ENCODE results near the gene FSIP1.

The FSIP1 gene

DNA sequence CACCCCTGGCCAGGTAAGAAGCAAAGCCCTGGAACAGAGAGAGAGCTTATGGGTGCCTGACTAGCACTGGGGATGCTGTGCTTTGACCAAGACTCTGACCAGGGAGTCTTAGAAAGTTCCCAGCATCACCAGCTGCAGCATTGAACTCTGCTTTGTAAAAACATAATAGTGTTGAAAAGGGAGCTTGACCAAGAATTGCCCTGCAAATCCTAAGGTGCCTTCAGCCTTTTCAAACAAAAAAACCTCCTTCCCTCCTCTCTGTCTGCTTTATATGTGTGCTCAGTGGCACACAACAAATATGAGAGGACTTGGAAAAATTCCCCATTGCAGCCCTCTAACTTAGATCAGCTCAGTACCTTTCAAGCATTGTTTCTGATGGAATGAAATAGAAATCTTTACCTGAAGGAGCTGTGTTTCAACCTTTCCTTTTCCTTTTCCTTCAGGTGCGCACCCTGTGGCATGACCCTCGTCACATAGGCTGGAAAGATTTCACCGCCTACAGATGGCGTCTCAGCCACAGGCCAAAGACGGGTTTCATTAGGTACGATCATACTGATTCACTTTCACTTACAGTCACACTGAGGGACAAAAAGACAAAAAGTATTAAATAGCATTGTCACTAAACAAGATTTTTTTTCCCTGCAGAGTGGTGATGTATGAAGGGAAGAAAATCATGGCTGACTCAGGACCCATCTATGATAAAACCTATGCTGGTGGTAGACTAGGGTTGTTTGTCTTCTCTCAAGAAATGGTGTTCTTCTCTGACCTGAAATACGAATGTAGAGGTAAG lies 188.8 kb downstream of the FSIP1 start:
- DNase-seq (ENCODE audit: low read depth): no peak

DNA sequence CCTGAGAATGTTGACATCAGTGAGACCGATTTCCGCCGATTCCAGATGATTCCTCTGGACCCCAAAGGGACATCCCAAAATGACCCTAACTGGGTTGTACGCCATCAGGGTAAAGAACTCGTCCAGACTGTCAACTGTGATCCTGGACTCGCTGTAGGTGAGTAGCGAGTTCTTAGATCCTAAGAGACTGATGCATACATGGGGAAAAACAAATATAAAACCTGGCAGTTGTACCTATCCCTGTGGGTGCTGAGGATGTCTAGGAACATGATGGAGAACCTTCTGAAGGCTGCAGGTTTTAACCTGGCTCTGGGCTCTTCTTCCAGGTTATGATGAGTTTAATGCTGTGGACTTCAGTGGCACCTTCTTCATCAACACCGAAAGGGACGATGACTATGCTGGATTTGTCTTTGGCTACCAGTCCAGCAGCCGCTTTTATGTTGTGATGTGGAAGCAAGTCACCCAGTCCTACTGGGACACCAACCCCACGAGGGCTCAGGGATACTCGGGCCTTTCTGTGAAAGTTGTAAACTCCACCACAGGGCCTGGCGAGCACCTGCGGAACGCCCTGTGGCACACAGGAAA lies 189.5 kb downstream of the FSIP1 start:
- no peak for DNase-seq (ENCODE audit: low read depth)

DNA sequence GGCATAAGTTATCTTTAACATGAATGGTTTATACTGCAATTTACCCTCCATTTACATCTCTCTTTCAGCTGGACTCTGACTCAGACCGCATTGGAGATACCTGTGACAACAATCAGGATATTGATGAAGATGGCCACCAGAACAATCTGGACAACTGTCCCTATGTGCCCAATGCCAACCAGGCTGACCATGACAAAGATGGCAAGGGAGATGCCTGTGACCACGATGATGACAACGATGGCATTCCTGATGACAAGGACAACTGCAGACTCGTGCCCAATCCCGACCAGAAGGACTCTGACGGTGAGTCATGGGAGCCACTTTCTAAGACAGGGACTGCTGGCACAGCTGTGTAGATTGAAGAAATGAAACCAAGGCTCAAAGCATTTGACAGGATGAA lies 190.1 kb downstream of the FSIP1 start:
- DNase-seq (ENCODE audit: low read depth): no peak

DNA sequence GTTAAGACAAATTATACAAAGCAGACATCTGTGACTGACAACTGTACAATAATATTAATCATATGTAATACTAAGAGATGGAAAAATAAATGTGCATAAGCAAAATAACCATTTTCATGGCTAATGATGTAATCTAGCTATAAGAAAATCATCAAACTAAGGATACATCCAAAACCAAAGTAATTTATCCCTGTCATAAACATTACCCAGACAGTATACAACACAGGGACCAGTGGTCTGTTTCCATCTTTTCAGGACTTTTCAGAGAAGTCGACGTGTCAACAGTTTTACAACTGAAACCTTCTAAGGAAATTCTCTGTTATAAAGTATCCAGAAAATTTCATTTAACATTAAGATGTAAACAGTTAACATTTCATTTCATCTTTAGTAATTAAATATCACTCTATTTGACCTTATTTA lies 190.7 kb downstream of the FSIP1 start:
- DNase-seq (ENCODE audit: low read depth): no peak

DNA sequence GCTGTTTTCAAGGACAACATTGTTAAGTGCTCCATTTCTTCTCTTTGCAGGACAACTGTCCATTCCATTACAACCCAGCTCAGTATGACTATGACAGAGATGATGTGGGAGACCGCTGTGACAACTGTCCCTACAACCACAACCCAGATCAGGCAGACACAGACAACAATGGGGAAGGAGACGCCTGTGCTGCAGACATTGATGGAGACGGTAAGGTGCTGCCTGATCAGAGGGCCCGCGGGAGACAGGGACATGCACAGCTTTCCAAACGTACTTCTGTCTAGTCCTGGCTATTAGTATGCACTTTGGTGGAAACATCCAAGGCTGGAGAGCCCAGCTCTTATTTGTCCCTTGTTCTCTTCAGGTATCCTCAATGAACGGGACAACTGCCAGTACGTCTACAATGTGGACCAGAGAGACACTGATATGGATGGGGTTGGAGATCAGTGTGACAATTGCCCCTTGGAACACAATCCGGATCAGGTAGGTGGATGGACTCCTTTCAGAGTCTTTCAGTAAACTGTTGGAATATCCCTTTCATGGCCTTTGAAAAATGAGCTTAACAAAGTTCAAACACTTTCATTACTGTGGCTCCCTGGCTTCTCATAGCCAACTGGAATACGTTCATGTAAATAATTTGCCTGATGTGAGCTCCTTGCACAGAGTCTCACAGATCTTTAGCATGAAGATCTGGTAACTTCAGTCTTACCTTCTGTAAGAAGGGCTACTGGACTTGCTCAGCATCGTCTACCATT lies 191.3 kb downstream of the FSIP1 start:
- DNase-seq (ENCODE audit: low read depth): no peak

DNA sequence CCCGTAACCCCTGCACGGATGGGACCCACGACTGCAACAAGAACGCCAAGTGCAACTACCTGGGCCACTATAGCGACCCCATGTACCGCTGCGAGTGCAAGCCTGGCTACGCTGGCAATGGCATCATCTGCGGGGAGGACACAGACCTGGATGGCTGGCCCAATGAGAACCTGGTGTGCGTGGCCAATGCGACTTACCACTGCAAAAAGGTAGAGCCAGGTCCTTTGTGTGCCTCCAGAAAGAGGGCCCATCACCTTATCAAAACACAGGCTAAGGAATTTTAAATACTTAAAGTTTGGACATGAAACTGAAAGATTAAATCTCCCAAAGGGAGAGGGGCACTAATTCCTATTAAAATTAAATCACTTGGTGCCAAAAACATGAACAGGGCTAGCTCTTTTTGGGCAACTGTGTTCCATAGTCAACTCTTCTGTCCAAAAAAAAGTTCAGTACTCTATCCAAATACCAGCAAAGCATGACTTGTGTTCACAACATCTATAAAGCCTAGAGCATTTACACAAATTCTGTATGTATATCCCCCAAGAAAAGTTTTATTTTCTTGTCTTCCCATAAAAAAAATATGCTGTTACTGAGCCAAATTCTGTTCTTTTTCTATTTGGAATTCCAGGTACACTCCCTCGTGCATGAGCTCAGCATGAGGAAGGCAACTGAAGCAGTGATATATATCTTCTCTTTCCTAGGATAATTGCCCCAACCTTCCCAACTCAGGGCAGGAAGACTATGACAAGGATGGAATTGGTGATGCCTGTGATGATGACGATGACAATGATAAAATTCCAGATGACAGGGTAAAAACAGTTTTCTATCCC lies 192.6 kb downstream of the FSIP1 start:
- no peak for DNase-seq (ENCODE audit: low read depth)

DNA sequence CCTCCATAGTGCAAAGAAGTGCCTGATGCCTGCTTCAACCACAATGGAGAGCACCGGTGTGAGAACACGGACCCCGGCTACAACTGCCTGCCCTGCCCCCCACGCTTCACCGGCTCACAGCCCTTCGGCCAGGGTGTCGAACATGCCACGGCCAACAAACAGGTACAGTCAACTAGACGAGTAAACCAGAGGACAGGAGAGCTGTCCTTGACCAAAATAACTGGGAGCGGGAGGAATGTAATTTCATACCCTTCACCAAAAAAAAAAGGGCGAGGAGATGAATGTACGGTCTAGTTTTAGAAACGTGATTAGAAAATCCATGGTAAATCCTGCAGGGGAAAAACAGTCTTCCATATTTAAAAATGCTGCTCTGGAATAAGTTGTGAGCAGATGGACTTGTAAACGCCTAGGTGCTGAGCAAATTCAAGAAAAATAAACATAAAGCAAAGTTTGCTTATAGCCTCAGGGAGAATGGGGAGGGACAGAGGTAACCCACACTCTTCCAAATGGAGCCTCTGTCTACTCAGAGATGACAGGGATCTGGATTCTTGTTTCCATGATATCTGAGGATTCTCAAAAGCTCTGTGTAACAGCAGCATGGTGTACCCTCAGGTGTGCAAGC lies 193.3 kb downstream of the FSIP1 start:
- no peak for DNase-seq (ENCODE audit: low read depth)

DNA sequence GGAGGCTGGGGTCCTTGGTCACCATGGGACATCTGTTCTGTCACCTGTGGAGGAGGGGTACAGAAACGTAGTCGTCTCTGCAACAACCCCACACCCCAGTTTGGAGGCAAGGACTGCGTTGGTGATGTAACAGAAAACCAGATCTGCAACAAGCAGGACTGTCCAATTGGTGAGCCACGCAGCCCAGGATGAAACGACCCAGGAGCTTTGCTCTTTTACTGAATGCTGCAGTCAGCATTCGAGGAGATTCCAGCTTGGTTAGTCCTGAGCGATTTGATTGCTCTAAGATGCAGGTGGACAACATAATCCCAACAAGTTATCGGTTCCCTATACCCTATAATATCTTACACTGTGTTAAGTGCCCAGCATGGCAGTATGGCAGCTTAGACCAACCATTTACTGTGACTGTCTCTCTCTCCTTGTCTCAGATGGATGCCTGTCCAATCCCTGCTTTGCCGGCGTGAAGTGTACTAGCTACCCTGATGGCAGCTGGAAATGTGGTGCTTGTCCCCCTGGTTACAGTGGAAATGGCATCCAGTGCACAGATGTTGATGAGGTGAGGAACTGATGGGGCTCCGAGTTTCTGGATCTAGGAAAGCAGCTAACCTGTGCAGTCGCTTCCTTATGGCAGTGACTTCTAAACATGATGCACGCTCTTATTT lies 194.0 kb downstream of the FSIP1 start:
- DNase-seq (ENCODE audit: low read depth): no peak

DNA sequence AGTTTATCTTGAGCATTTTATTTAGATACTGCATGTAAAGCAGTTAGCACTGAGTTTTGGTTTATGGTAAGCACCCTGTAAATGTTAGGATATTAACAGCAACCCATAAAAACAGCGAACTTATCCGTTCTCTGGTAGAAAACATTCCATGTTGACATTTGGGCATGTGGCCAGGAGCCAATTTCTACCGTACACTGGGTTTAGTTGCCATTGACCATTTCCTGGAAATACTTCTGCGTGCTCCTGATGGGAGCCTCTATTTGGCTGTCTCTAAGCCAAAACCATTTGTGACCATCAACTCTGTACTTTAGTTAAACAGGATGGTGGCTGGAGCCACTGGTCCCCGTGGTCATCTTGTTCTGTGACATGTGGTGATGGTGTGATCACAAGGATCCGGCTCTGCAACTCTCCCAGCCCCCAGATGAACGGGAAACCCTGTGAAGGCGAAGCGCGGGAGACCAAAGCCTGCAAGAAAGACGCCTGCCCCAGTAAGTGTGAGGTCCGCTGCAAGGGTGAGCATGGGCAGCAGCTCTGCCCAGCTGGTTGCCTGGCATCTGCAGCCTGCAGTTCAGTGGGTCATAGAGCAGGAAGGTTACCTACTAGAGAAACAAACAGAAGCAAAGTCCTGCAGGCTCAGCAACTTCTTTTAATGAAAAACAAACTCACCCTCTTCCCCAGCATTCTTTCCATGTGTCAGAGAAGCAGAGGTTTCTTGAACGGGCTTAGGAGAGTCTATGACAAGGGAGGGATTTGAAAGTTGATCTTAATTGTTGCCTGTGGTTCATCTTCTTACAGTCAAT lies 194.7 kb downstream of the FSIP1 start:
- DNase-seq (ENCODE audit: low read depth): no peak

DNA sequence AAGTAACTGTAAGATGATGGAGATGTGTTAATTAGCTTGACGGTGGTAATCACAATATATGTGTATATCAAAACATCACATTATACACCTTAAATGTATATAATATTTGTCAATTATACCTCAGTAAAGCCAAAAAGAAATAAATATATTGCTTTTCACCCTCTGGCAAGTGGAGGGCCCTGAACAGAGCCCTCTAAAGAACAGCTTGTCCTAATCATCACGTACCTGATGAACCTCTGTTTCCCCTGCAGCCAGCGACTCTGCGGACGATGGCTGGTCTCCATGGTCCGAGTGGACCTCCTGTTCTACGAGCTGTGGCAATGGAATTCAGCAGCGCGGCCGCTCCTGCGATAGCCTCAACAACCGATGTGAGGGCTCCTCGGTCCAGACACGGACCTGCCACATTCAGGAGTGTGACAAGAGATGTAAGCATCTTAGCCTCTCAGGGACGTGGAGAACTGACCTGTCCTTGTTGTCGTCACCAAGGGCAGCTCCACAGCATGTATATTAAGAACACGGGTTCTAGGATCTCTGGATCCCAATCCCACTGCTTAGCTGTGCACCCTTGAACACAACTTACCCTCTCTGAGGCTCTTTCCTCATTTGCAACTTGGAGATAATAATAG lies 195.4 kb downstream of the FSIP1 start:
- no peak for DNase-seq (ENCODE audit: low read depth)

DNA sequence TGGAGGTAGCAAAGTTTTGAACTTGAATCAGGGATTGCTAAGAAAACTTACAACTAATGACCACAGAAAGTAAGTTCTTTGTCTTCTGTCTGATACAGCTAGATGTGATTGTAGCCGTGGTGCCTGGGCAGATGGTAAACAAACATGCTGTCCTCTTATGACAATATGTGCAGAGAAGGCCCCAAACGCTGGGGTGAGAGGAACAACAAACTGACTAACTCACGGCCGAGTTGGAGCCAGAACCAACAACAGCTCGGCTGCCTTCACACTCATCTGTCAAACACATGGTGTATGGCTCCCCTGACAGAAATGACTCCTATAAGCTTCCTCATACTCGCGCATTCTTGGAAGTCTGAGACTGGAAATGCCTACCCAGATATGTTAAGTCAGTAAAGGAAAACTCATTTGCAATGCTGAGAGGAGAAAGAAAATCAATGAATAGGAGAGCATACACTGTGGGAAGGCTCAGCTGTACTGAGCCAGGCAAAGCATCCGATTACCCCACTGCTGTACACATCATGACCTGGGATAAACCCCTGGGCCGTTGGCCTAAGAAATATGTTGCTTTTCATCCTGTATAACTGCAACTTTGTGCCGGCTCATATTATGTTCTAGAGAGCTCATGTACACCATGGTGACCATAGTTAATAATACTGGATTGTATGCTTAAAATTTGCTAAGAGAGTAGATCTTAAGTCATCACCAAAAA lies 196.1 kb downstream of the FSIP1 start:
- DNase-seq (ENCODE audit: low read depth): no peak

DNA sequence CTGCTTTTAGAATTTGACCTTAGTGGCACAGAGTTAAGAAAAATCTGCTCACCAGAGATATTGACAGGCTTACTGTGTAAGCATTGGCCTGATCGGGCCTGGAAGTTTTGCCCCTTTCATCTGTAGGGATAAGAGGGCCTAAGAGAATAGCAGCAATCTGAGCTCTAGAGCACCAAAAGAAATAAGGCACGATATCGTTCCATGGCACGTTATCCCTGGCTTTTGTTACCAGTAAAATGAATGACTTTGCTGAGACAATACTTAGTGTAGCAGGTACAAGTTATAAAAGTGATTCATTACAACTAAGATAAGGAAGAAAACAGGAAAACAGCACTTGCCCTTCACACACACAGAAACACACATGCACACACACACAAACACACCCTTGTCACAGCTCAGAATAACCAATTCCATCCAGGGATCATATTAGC lies 196.8 kb downstream of the FSIP1 start:
- DNase-seq (ENCODE audit: low read depth): no peak

DNA sequence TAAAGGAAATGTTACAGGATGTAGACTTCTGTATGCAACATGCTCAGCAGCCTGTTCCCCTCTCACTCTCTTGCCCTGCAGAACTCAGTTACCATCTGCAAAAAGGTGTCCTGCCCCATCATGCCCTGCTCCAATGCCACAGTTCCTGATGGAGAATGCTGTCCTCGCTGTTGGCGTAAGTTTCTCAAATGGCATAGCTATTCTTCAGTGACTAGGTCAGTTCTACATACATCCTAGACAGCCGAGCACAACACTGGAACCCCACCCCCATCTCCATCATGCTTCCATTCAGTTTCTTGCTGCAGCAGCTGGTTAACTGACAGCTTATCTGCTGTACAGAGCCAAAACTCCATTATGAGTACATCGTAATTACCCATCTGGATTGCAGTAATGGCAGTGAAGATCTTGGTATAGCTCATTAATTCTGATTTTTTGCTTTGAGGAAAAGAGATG lies 197.2 kb downstream of the FSIP1 start:
- DNase-seq (ENCODE audit: low read depth): no peak

DNA sequence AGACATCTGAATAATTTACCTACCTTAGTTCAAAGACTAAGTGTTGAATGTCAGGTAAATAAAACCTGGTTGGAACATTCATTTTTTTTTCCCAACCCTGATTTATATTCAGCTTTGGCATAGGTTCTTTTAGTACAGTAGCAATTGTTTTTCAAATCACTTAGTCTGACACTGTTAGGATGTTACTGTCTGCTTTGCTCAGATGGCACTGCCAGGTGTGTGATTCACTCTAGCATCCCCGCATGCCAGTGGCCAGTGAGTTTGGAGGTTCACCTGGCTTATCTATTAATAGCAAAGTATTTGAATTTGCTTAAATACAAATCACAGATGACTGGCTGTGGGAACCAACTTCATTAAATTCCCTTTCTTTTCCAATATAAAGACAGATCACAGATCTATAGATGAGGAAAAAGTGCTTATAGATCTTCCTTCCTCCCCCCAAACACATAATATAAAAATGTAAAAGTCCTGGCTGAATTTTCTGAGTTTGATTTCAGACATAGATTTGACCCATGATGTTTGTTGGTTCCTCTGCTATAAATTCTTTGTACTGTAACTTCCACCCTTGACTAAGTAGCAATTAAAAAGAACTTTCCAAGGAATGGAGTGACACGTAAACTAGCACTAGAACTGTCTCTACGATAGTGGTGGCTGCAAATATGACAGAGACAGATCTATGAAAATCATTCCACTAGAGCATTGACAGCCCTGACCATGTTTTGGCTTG lies 197.8 kb downstream of the FSIP1 start:
- DNase-seq (ENCODE audit: low read depth): no peak

DNA sequence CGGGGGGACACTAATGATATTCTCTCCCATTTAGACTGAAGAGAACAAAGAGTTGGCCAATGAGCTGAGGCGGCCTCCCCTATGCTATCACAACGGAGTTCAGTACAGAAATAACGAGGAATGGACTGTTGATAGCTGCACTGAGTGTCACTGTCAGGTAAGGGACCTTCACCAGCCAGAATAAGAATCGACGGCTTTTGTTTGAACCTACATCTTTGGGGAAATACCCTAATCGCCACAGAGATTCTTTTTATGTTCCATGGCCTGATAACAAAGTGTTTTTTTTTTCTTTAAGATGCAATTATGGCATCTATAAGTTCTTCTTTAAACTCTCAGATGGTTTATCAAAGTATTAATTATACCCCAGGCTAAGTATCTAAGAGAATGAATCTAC lies 198.4 kb downstream of the FSIP1 start:
- no peak for DNase-seq (ENCODE audit: low read depth)

DNA sequence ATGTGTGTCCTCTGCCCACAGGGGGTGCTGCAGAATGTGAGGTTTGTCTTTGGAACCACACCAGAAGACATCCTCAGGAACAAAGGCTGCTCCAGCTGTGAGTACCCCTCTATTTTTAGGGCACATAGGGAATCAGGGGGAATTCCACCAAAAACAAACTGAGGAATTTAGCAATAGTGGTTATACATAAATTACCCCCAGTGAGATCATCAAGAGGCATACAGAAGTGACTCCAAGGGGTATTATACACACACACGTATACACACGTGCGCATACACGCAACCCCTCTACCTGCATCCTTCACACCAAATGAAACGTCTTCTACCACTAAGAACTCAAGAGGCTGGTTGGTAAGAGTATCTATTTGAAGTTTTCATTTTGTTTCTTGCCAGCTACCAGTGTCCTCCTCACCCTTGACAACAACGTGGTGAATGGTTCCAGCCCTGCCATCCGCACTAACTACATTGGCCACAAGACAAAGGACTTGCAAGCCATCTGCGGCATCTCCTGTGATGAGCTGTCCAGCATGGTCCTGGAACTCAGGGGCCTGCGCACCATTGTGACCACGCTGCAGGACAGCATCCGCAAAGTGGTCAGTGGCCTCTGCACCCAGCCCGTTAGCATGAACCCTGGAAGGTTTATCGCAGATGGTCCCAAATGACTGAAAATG lies 198.9 kb downstream of the FSIP1 start:
- DNase-seq (ENCODE audit: low read depth): peak; percentile 10

DNA sequence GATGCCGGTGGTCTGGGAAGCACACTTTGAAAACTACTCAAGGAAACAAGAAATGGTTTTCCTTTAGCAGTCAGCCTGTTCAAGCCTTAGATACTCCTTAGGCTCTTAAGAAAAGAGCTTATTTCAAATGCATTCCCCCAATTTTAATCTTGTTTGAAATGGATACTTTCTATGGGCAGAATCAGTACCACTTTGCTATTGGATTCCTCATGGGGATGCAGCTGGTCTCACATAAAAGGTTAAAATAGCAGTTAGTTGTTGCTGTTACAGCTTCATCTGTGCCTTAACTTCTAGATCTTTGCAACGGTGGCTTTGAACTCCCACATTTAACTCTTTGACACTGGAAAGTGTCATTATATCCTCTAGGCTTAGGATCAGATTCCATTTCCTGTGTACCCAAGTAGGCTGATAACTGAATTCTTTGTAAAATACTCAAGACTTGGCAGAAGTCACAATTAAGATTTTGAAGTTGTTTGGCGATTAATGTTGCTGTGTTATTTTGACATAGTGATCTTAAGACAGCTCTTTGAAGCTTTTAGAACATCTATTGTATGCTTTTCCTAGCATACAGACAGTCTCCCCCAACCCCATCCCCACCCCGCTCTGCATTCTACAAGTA lies 199.6 kb downstream of the FSIP1 start:
- DNase-seq (ENCODE audit: low read depth): no peak

Data from stimulated activated CD8-positive, alpha-beta memory T cell treated with anti-CD3 and anti-CD28 coated beads, Interleukin-4, amount 100 ng/mL, for 24 hours (primary cell).